Left ventricle myocardium superior (tissue), 1 donor: ENCODE results near the gene PHF20. TPM values are rescaled to one million over a fixed set of nuclear protein-coding genes. Genes with fewer than 3 reads are reported as not detected.
A peak's percentile ranks its signal among the peaks of the same experiment; 100 is the strongest.
"Not testable (repeated sequence)": the region's sequence is repeated elsewhere in the genome, so short reads cannot be mapped to it uniquely, and the experiment has no call there.

ENCODE experiments used
- ATAC-seq: fragments of 200-7000 bp; cut with Tn5 transposase; one replicate; pipeline ENCODE4 v1.9.1; 2020; ENCODE audit warnings: mild to moderate bottlenecking, moderate library complexity
- DNase-seq: peaks from one replicate; pipeline ENCODE4 v3.0.0-alpha.2; 2020
- intact Hi-C: fragments of 100-400 bp; cut with micrococcal nuclease; formaldehyde crosslinking; loops from one replicate; pipeline ENCODE4 v1.11.0; 2022
- total RNA-seq: library from RNA; stranded (reverse); fragmentation: NEBNext Ultra II Directional; extraction: Animal tissue kit (Norgen Biotek cat#: 25700); gene quantifications from one replicate; pipeline ENCODE4 v1.2.1, GENCODE V29; 2021
- donor health status: DM: no; HTN: yes; CAD: no; lungs with severe emphysema.

The PHF20 gene
- total RNA-seq, 1 donor from 2014 or later, result 37.0 TPM

GRCh38 chr20:35772563-35773058 lies 796 bp downstream of the PHF20 start:
- no peak for ATAC-seq
- intact Hi-C loops, result no loop called here
- DNase-seq, result no peak

GRCh38 chr20:35773154-35773751 lies 1.4 kb downstream of the PHF20 start:
- intact Hi-C loops, result no loop called here
- ATAC-seq, result no peak
- no peak for DNase-seq

- intact Hi-C loops, result no loop called here
- ATAC-seq, result no peak
- no peak for DNase-seq
Measured at GRCh38 chr20:35774391-35774790, 2.6 kb downstream of the PHF20 start.

- DNase-seq (peak; percentile 46), ATAC-seq (no peak)
- intact Hi-C loops, result no loop called here
Measured at GRCh38 chr20:35776513-35777101, 4.8 kb downstream of the PHF20 start.

GRCh38 chr20:35783811-35784210 lies 12.0 kb downstream of the PHF20 start:
- DNase-seq, ATAC-seq, intact Hi-C loops: not testable (repeated sequence)

GRCh38 chr20:35785541-35785940 lies 13.7 kb downstream of the PHF20 start:
- intact Hi-C loops, ATAC-seq, DNase-seq: not testable (repeated sequence)

GRCh38 chr20:35788796-35789195 lies 17.0 kb downstream of the PHF20 start:
- intact Hi-C loops, result no loop called here
- ATAC-seq (no peak), DNase-seq (no peak)

- ATAC-seq, result no peak
- intact Hi-C loops, result no loop called here
- DNase-seq, result no peak
Measured at GRCh38 chr20:35791097-35791496, 19.3 kb downstream of the PHF20 start.

GRCh38 chr20:35791821-35792220 lies 20.0 kb downstream of the PHF20 start:
- peak; percentile 41 for ATAC-seq
- DNase-seq, result no peak
- intact Hi-C loops, result no loop called here

- ATAC-seq (no peak), DNase-seq (no peak)
- intact Hi-C loops, result no loop called here
Measured at GRCh38 chr20:35792740-35793139, 20.9 kb downstream of the PHF20 start.

- DNase-seq, result no peak
- intact Hi-C loops, result no loop called here
- ATAC-seq, result peak; percentile 32
Measured at GRCh38 chr20:35796571-35796970, 24.8 kb downstream of the PHF20 start.

GRCh38 chr20:35801865-35802264 lies 30.1 kb downstream of the PHF20 start:
- ATAC-seq (no peak), DNase-seq (no peak)
- intact Hi-C loops, result no loop called here

- no peak for ATAC-seq
- no peak for DNase-seq
- intact Hi-C loops, result no loop called here
Measured at GRCh38 chr20:35806075-35806474, 34.3 kb downstream of the PHF20 start.

GRCh38 chr20:35807877-35808276 lies 36.1 kb downstream of the PHF20 start:
- ATAC-seq (no peak), DNase-seq (no peak)
- intact Hi-C loops, result no loop called here

- no peak for DNase-seq
- intact Hi-C loops, result no loop called here
- peak; percentile 91 for ATAC-seq
Measured at GRCh38 chr20:35820715-35821114, 48.9 kb downstream of the PHF20 start.

- no peak for ATAC-seq
- intact Hi-C loops, result no loop called here
Measured at GRCh38 chr20:35821807-35822242, 50.0 kb downstream of the PHF20 start.

GRCh38 chr20:35823147-35823546 lies 51.3 kb downstream of the PHF20 start:
- intact Hi-C loops, result no loop called here
- ATAC-seq, result no peak

More at GRCh38 chr20:35821807-35822242, 50.0 kb downstream of the PHF20 start:
- DNase-seq, result no peak

GRCh38 chr20:35823937-35824336 lies 52.1 kb downstream of the PHF20 start:
- DNase-seq (no peak), ATAC-seq (no peak)
- intact Hi-C loops, result no loop called here

More at GRCh38 chr20:35823147-35823546, 51.3 kb downstream of the PHF20 start:
- no peak for DNase-seq

GRCh38 chr20:35826397-35826998 lies 54.7 kb downstream of the PHF20 start:
- DNase-seq (no peak), ATAC-seq (no peak)
- intact Hi-C loops, result no loop called here

- intact Hi-C loops, result no loop called here
- ATAC-seq (peak; percentile 95), DNase-seq (peak; percentile 76)
Measured at GRCh38 chr20:35828434-35828833, 56.6 kb downstream of the PHF20 start.
